Measurements from ENCODE around the gene STK26. TPM values are rescaled to one million over a fixed set of nuclear protein-coding genes. Genes with fewer than 3 reads are reported as not detected.

STK26 gene
- total RNA-seq, 4 donors from 2014 or later, result 11.8 to 18.0 (median 16.0) TPM

GRCh38 chrX:132059973-132060540, 37.0 kb downstream of the STK26 start:
- H3K27me3 ChIP-seq, result no peaks in the 10 kb centered on the region
- H3K27ac ChIP-seq, result no peak overlapping the region
- no peak for ATAC-seq
- H3K4me1 ChIP-seq, result no peaks in the 10 kb centered on the region
- H3K4me3 ChIP-seq, result no peak overlapping the region
- no peaks in the 10 kb centered on the region for H3K9me3 ChIP-seq
- WGBS, 2 donors (ENCODE audit: low coverage in 1 of 2), result 55 to 100% methylated on average over 1 to 2 of the region's 2 CpGs
- TF ChIP-seq POLR2AphosphoS5 (IDR thresholded peaks at IDR 0.05) (no peak), CTCF (IDR thresholded peaks at IDR 0.05) (no peak), POLR2A (IDR thresholded peaks at IDR 0.05) (no peak), EP300 (IDR thresholded peaks at IDR 0.05) (no peak)
- no peaks in the 10 kb centered on the region for H3K36me3 ChIP-seq

- H3K27me3 ChIP-seq, result no peaks in the 10 kb centered on the region
- no peak overlapping the region for H3K4me3 ChIP-seq
- no peaks in the 10 kb centered on the region for H3K36me3 ChIP-seq
- TF ChIP-seq EP300 (IDR thresholded peaks at IDR 0.05) (no peak), POLR2AphosphoS5 (IDR thresholded peaks at IDR 0.05) (no peak), POLR2A (IDR thresholded peaks at IDR 0.05) (no peak), CTCF (IDR thresholded peaks at IDR 0.05) (no peak)
- H3K4me1 ChIP-seq, result no peaks in the 10 kb centered on the region
- ATAC-seq, result no peak
- no peaks in the 10 kb centered on the region for H3K9me3 ChIP-seq
- 75 to 88% methylated on average over 3 of the region's 3 CpGs for WGBS, 2 donors (ENCODE audit: low coverage in 1 of 2)
- no peak overlapping the region for H3K27ac ChIP-seq
These were observed 40.2 kb downstream of the STK26 start for GRCh38 chrX:132063334-132063733.

- H3K27me3 ChIP-seq, result no peaks in the 10 kb centered on the region
- WGBS, 2 donors (ENCODE audit: low coverage in 1 of 2), result 54 to 100% methylated on average over 1 to 3 of the region's 4 CpGs
- H3K4me1 ChIP-seq, result no peaks in the 10 kb centered on the region
- H3K9me3 ChIP-seq, result no peaks in the 10 kb centered on the region
- no peaks in the 10 kb centered on the region for H3K36me3 ChIP-seq
- ATAC-seq, result no peak
- no peak for TF ChIP-seq POLR2A (IDR thresholded peaks at IDR 0.05)
- no peak for TF ChIP-seq POLR2AphosphoS5 (IDR thresholded peaks at IDR 0.05)
- no peak for TF ChIP-seq CTCF (IDR thresholded peaks at IDR 0.05)
- TF ChIP-seq EP300 (IDR thresholded peaks at IDR 0.05), result no peak
- H3K27ac ChIP-seq, result no peak overlapping the region
- H3K4me3 ChIP-seq, result no peak overlapping the region
These were observed 40.8 kb downstream of the STK26 start for GRCh38 chrX:132063862-132064261.

GRCh38 chrX:132068405-132068804, 45.3 kb downstream of the STK26 start:
- TF ChIP-seq EP300 (IDR thresholded peaks at IDR 0.05), result no peak
- no peak for TF ChIP-seq POLR2AphosphoS5 (IDR thresholded peaks at IDR 0.05)
- TF ChIP-seq POLR2A (IDR thresholded peaks at IDR 0.05), result no peak
- TF ChIP-seq CTCF (IDR thresholded peaks at IDR 0.05), result no peak
- H3K9me3 ChIP-seq, result no peaks in the 10 kb centered on the region
- H3K4me1 ChIP-seq, result no peaks in the 10 kb centered on the region
- WGBS, 2 donors (ENCODE audit: low coverage in 1 of 2), result 67 to 70% methylated on average over 1 of the region's 1 CpG
- no peaks in the 10 kb centered on the region for H3K27me3 ChIP-seq
- H3K27ac ChIP-seq, result no peak overlapping the region
- no peak for ATAC-seq
- H3K4me3 ChIP-seq, result no peak overlapping the region
- no peaks in the 10 kb centered on the region for H3K36me3 ChIP-seq

GRCh38 chrX:132071254-132071653, 48.2 kb downstream of the STK26 start:
- H3K27ac ChIP-seq, result no peak overlapping the region
- H3K4me1 ChIP-seq, result no peaks in the 10 kb centered on the region
- no peaks in the 10 kb centered on the region for H3K36me3 ChIP-seq
- H3K4me3 ChIP-seq, result no peak overlapping the region
- TF ChIP-seq CTCF (IDR thresholded peaks at IDR 0.05) (peak in 3 of 4 experiments; percentile 8 to 33 (median 21)), EP300 (IDR thresholded peaks at IDR 0.05) (no peak), POLR2A (IDR thresholded peaks at IDR 0.05) (no peak), POLR2AphosphoS5 (IDR thresholded peaks at IDR 0.05) (no peak)
- H3K27me3 ChIP-seq, result no peaks in the 10 kb centered on the region
- ATAC-seq, result no peak
- no peaks in the 10 kb centered on the region for H3K9me3 ChIP-seq

Data from gastroesophageal sphincter (tissue), 4 donors.